SKM-1 treated with dmso at 0.1 percent for 144 hours (cell line): ENCODE data around the gene SSB.
"Not testable (repeated sequence)": the region's sequence is repeated elsewhere in the genome, so short reads cannot be mapped to it uniquely, and the experiment has no call there.

Experiments
- DNase-seq: peaks from one replicate; lab custom pipeline; 2025; ENCODE audit not compliant: unreplicated experiment; lab: John Stamatoyannopoulos, UW

Gene SSB

GRCh38 chr2:169798718-169799592, at the start of gene SSB:
Gene SSB, plus strand, starts transcription at chr2:169798871. Its CDS starts 2,090 bp downstream, at chr2:169800961.
- DNase-seq = peak; percentile 80

- no peak for DNase-seq
These were observed 45.9 kb upstream of the SSB start for GRCh38 chr2:169752752-169753151.

- no peak for DNase-seq
These were observed 43.4 kb upstream of the SSB start for GRCh38 chr2:169755083-169755870.

GRCh38 chr2:169756342-169756741, 42.3 kb upstream of the SSB start:
- no peak for DNase-seq

- no peak for DNase-seq
These were observed 41.3 kb upstream of the SSB start for GRCh38 chr2:169757356-169757755.

- DNase-seq = no peak
These were observed 40.9 kb upstream of the SSB start for GRCh38 chr2:169757778-169758177.

- no peak for DNase-seq
These were observed 38.7 kb upstream of the SSB start for GRCh38 chr2:169759987-169760386.

GRCh38 chr2:169760798-169761197, 37.9 kb upstream of the SSB start:
- DNase-seq = not testable (repeated sequence)

GRCh38 chr2:169761251-169761969, 37.3 kb upstream of the SSB start:
- DNase-seq = no peak

- no peak for DNase-seq
These were observed 36.7 kb upstream of the SSB start for GRCh38 chr2:169761970-169762292.

GRCh38 chr2:169765523-169765922, 33.1 kb upstream of the SSB start:
- no peak for DNase-seq

GRCh38 chr2:169767243-169767888, 31.3 kb upstream of the SSB start:
- DNase-seq = no peak

- no peak for DNase-seq
These were observed 30.2 kb upstream of the SSB start for GRCh38 chr2:169768262-169768995.

GRCh38 chr2:169771021-169771420, 27.6 kb upstream of the SSB start:
- no peak for DNase-seq

GRCh38 chr2:169771612-169772011, 27.1 kb upstream of the SSB start:
- no peak for DNase-seq

- no peak for DNase-seq
These were observed 26.0 kb upstream of the SSB start for GRCh38 chr2:169772651-169773050.

GRCh38 chr2:169775354-169775753, 23.3 kb upstream of the SSB start:
- DNase-seq = no peak

- no peak for DNase-seq
These were observed 22.9 kb upstream of the SSB start for GRCh38 chr2:169775765-169776164.

- DNase-seq = no peak
These were observed 22.4 kb upstream of the SSB start for GRCh38 chr2:169776252-169776761.

- no peak for DNase-seq
These were observed 20.2 kb upstream of the SSB start for GRCh38 chr2:169778446-169778845.
